ENCODE measurements around the gene HPN.

The HPN gene

GRCh38 chr19:35108730-35109129 is 67.2 kb downstream of the HPN start:
- DNase-seq, result no peak

GRCh38 chr19:35109395-35110112 is 68.0 kb downstream of the HPN start:
- DNase-seq, result no peak

DNA sequence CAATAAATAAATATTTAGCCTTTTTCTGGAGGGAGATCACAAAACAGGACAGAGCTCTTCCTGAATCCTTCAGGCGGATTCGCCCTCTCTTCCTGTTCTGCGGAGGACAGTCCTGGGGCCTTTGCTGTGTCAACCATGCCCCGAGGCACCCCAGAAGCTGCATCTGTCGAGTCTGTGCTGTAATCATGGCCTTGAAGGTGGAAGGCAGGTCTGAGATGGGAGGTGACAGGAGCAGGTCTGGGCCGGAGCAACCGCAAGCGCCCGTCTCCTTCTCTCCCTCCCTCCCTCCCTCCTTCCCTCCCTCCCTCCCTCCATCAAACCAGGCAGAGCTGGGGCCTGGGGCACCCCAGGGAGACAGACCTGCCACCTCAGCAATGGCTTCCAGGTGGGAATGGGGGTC is 69.5 kb downstream of the HPN start:
- no peak for DNase-seq

DNA sequence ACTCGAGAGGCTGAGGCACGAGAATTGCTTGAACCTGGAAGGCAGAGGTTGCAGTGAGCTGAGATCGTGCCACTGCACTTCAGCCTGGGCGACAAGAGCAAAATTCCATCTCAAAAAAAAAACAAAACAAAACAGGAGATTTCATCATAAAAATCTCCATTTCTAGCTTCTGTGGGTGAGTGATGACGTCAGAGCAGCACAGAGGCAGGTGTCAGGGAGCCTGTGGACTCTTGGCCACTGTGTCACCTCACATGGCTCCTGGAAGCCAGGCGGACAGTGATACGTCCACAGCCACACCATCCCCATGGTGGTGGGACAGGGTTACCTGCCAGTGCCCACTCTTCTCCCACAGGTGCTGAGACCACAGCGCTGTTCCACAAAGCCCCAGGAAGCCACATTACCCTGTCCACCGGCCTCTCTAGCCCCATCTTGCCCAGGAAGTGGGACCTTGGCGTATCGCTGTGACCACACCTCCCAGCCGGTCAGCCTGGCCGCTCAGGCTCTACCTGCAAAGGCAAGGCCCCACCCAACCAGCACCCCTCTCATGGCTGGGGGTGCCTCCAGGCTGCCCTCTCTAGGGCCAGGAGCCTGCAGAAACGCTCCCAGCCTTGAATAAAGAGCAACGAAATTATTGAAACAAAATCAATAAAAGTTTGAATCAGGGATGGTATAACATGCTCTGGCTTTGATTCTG is 71.6 kb downstream of the HPN start:
- DNase-seq, result no peak

DNA sequence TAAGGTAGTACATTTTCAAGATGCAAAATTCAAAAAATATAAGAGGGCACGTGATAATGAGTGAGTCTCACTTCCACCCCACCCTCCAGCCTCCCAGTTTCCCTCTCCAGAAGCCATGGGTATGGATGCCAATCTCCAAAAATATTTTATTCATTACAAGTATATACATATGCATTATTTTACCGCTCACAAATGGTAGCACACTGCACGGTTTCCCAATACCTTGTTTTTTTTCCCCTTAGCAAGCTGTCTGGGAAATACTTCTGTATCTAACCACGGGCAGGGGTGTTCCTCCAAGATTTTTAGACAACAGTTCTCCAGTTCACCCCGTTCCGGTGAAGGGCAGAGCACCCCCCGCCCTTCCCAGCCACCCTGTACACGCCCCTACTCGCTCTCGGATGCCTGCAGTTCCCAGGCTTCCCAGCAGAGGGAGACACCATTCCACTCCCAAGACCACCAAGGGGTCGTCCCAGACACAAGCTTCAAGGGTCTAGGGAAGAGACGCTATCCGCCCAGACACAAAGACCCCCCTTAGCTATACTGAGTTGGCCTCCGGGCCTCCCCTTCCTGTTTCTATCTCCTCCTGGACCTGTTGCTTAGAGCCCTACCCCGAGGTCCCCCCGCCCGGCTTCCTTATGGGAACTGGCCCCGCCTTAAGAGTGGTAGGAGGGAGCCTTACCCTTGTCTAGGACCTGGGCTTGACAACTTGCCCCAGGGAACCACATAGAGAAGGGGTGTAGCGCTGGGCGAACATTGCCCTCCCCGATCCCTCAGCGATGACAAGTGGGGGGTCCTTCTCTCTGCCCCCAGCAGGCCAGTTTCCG is 73.0 kb downstream of the HPN start:
- DNase-seq, result peak; percentile 73

- no peak for DNase-seq
Measured at GRCh38 chr19:35115177-35115951, 73.8 kb downstream of the HPN start, which contains the start of gene FXYD3. FXYD3 (plus strand) TSS chr19:35115823; CDS start chr19:35119377, 3,554 bp downstream.

Measured in activated naive CD4-positive, alpha-beta T cell treated with anti-CD3 and anti-CD28 coated beads, Interleukin-2, amount 50 U/mL, for 16 hours (primary cell).